Right lobe of liver (tissue), 4 donors: ENCODE data around the gene SCRT2.

ENCODE experiments used
- CTCF ChIP-seq, 4 donors: fragments of 200-600 bp in 3 of 4; fragments of 450-650 bp in 1 of 4; IDR thresholded peaks; one replicate each; pipeline versions ENCODE4 v1.5.1 to v1.8.0; 2016 to 2022; ENCODE audit warnings: antibody characterized with exemption in 4 of 4, mild to moderate bottlenecking in 2 of 4
- POLR2A ChIP-seq: fragments of 450-650 bp; IDR thresholded peaks from one replicate; pipeline ENCODE4 v1.6.1; 2017; ENCODE audit warnings: antibody characterized with exemption, mild to moderate bottlenecking
- donor health status: DM: no; HTN: no; CAD: no.
- donor health status: DM: no; HTN: no; CAD: no.
- donor health status: DM: no; HTN: yes; CAD: no.

- no peak for TF ChIP-seq CTCF (IDR thresholded peaks at IDR 0.05)
- TF ChIP-seq POLR2A: no peak
These were observed 6.5 kb upstream of the SCRT2 start for GRCh38 chr20:682123-682522.
